NCI-H2196 (cell line): Measurements from ENCODE around the gene CGNL1.

ENCODE experiments used
- DNase-seq: peaks from one replicate; lab custom pipeline; 2025; ENCODE audit not compliant: unreplicated experiment; lab: John Stamatoyannopoulos, UW

CGNL1 gene

GRCh38 chr15:57591822-57592367 lies 215.6 kb downstream of the CGNL1 start, which contains the start of gene MYZAP:
MYZAP (plus strand) TSS chr15:57591904; CDS start chr15:57592035, 131 bp downstream.
- peak; percentile 5 for DNase-seq

GRCh38 chr15:57592426-57592825 lies 216.1 kb downstream of the CGNL1 start:
- DNase-seq, result no peak

- no peak for DNase-seq
Measured at GRCh38 chr15:57592836-57593420, 216.6 kb downstream of the CGNL1 start.

- DNase-seq, result no peak
Measured at GRCh38 chr15:57594479-57594878, 218.2 kb downstream of the CGNL1 start.

- DNase-seq, result peak; percentile 8
Measured at GRCh38 chr15:57595011-57595866, 218.9 kb downstream of the CGNL1 start.

GRCh38 chr15:57596301-57596855 lies 220.1 kb downstream of the CGNL1 start:
- no peak for DNase-seq

- no peak for DNase-seq
Measured at GRCh38 chr15:57596978-57597377, 220.7 kb downstream of the CGNL1 start.

- no peak for DNase-seq
Measured at GRCh38 chr15:57597431-57597830, 221.1 kb downstream of the CGNL1 start.

GRCh38 chr15:57598346-57598745 lies 222.0 kb downstream of the CGNL1 start:
- DNase-seq, result no peak

GRCh38 chr15:57599296-57599810 lies 223.0 kb downstream of the CGNL1 start:
- no peak for DNase-seq

- DNase-seq, result no peak
Measured at GRCh38 chr15:57600197-57600596, 223.9 kb downstream of the CGNL1 start.
